A673 (cell line): ENCODE results near the gene TTC28. TPM values are rescaled to one million over a fixed set of nuclear protein-coding genes. Genes with fewer than 3 reads are reported as not detected.

Experiments
- BruUV-seq: library from RNA; stranded (reverse); fragments of 400-500 nt; replicated peaks from 2 replicates; lab custom pipeline; 2021; lab: Mats Ljungman, UMichigan
- CTCF ChIA-PET: fragments of 300-600 bp; sonication (Branson Sonifier 250); formaldehyde crosslinking; loops from one replicate; lab custom pipeline; 2022; ENCODE audit warnings: antibody characterized with exemption; lab: Charles Lee
- POLR2A ChIA-PET: fragments of 300-600 bp; sonication (Branson Sonifier 250); formaldehyde crosslinking; loops from one replicate; lab custom pipeline; 2022; ENCODE audit warnings: antibody characterized with exemption; ENCODE audit not compliant: low non-redundant PET; lab: Charles Lee
- DNase-seq: peaks from one replicate; pipeline ENCODE4 v3.0.0-alpha.2; 2015; ENCODE audit warnings: low spot score
- H3K27ac ChIP-seq: fragments of 200-600 bp; sonication (generic); 2 replicates; pipeline ENCODE4 v1.5.1; 2016; ENCODE audit warnings: mixed run types, low read depth, mild to moderate bottlenecking, mixed read lengths, antibody characterized with exemption, low read length; ENCODE audit not compliant: poor library complexity, severe bottlenecking
- H3K27me3 ChIP-seq: fragments of 200-600 bp; sonication (generic); replicated peaks from 2 replicates; pipeline ENCODE4 v1.6.1; 2017; ENCODE audit warnings: mixed run types, low read depth, mild to moderate bottlenecking, mixed read lengths, antibody characterized with exemption, low read length; ENCODE audit not compliant: insufficient read depth, poor library complexity
- H3K36me3 ChIP-seq: fragments of 200-600 bp; sonication (generic); 2 replicates; pipeline ENCODE4 v1.6.1; 2016; ENCODE audit warnings: mixed run types, mild to moderate bottlenecking, mixed read lengths, antibody characterized with exemption, low read length; ENCODE audit not compliant: insufficient read depth, poor library complexity, severe bottlenecking
- H3K4me1 ChIP-seq: fragments of 200-600 bp; sonication (generic); 2 replicates; pipeline ENCODE4 v1.6.1; 2017; ENCODE audit warnings: mixed run types, mild to moderate bottlenecking, mixed read lengths, antibody characterized with exemption, low read length; ENCODE audit not compliant: insufficient read depth, poor library complexity, severe bottlenecking
- H3K4me3 ChIP-seq: fragments of 200-600 bp; sonication (generic); 2 replicates; pipeline ENCODE4 v1.5.1; 2016; ENCODE audit warnings: low read depth, mixed run types, mild to moderate bottlenecking, mixed read lengths, low read length; ENCODE audit not compliant: poor library complexity, severe bottlenecking
- H3K9me3 ChIP-seq: fragments of 200-600 bp; sonication (generic); 2 replicates; pipeline ENCODE4 v1.6.1; 2016; ENCODE audit warnings: mixed run types, low read depth, mild to moderate bottlenecking, mixed read lengths, antibody characterized with exemption, low read length; ENCODE audit not compliant: poor library complexity, severe bottlenecking
- CTCF ChIP-seq: fragments of 300-800, 200-600 bp; sonication (generic); conservative IDR thresholded peaks from 2 replicates; pipeline ENCODE4 v1.5.1; 2017; ENCODE audit warnings: low read depth, mild to moderate bottlenecking, antibody characterized with exemption, low read length, moderate library complexity, mixed read lengths
- EZH2 ChIP-seq: fragments of 200-600 bp; sonication (generic); IDR thresholded peaks from 2 replicates; pipeline ENCODE4 v1.6.1; 2017; ENCODE audit warnings: borderline replicate concordance, low read depth, mild to moderate bottlenecking, mixed read lengths, antibody characterized with exemption, low read length; ENCODE audit not compliant: poor library complexity, severe bottlenecking
- intact Hi-C: fragments of 100-400 bp; cut with micrococcal nuclease; formaldehyde crosslinking; loops from one replicate; pipeline ENCODE4 v1.10.0; 2022; ENCODE audit not compliant: unreplicated experiment
- total RNA-seq: library from RNA; stranded (reverse); gene quantifications from 2 replicates; pipeline ENCODE4 v1.2.3, GENCODE V29; 2021

Gene TTC28
- total RNA-seq, 1 experiment from 2014 or later, result 48.7 TPM

DNA sequence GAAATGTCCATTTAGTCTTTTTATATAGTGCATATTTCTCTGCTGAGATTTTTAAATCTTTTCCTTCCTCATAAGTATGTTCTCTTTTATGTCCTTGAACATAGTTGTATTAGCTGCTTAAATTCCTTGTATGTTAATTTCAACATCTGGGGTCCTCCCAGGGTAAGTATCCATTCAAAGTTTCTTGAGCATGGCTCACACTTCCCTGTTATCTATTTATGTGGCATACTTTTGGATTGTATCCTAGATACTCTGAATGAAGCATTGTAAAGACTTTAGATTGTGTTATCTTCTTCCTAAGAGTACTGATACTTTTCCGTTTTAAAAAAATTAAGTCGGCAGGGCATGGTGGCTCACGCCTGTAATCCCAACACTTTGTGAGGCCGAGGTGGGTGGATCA, 732.2 kb downstream of the TTC28 start:
- no peak overlapping the region for H3K4me3 ChIP-seq
- H3K4me1 ChIP-seq, result peaks cover 6% of the 10 kb centered on the region
- POLR2A ChIA-PET, result no interaction called here
- BruUV-seq, result no TSS peak
- TF ChIP-seq EZH2 (no peak), CTCF (no peak)
- H3K36me3 ChIP-seq, result no peaks in the 10 kb centered on the region
- CTCF ChIA-PET, result no interaction called here
- H3K27ac ChIP-seq, result no peak overlapping the region
- intact Hi-C loops, result no loop called here
- no peak for DNase-seq
- no peaks in the 10 kb centered on the region for H3K9me3 ChIP-seq
- no peaks in the 10 kb centered on the region for H3K27me3 ChIP-seq

DNA sequence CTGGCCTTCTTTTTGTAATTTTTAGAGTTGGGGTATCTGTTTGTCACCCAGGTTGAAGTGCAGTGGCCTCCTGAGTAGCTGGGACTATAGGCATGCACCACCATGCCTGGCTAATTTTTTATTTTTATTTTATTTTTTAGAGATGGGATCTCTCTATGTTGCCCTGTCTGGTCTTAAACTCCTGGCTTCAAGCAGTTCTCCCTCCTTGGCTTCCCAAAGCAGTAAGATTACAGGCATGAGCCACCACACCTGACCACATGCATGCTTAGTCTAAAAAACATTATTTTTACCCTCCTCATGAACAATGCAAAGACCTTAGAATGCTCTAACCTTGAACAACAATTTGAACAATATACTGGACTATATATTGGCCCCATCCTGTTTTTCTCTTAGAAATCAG, 738.5 kb downstream of the TTC28 start:
- BruUV-seq, result no TSS peak
- no peak for DNase-seq
- CTCF ChIA-PET, result interaction anchor here (0.6 kb wide), 1 partner anchor 888 kb away, joined by 3 read pairs; no protein-coding TSS in a partner anchor
- TF ChIP-seq EZH2, result no peak
- TF ChIP-seq CTCF, result no peak
- Histone ChIP-seq H3K27me3 (no peaks in the 10 kb centered on the region), H3K4me3 (no peak overlapping the region), H3K36me3 (no peaks in the 10 kb centered on the region), H3K9me3 (no peaks in the 10 kb centered on the region), H3K27ac (no peak overlapping the region), H3K4me1 (no peaks in the 10 kb centered on the region)
- POLR2A ChIA-PET, result no interaction called here
- intact Hi-C loops, result no loop called here

DNA sequence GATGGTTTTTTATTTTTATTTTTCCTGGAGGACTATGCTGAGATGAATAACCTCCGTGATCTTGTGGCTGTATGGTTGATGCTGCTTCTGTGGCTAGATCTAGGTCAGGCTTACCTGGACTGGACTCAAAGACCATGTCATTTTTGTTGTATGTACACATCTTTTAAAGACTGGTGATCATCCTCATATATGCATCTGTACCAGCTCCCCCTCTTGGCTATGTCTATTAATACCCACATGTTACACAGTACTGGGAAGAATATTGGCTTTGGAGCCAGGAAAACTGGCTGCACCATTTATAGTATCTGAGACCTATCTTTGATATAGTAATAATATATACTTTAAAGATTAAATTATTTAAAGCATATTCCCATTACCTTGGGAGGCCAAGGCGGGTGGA, 742.2 kb downstream of the TTC28 start:
- no TSS peak for BruUV-seq
- intact Hi-C loops, result no loop called here

More for the DNA sequence above, 742.2 kb downstream of the TTC28 start:
- ChIA-PET POLR2A (interaction anchor here (0.6 kb wide), 1 partner anchor 1333 kb away, joined by 3 read pairs; no protein-coding TSS in a partner anchor), CTCF (no interaction called here)
- no peaks in the 10 kb centered on the region for H3K4me1 ChIP-seq
- no peak for DNase-seq
- H3K27ac ChIP-seq, result no peak overlapping the region
- H3K4me3 ChIP-seq, result no peak overlapping the region
- H3K27me3 ChIP-seq, result no peaks in the 10 kb centered on the region
- TF ChIP-seq EZH2 (no peak), CTCF (peak; percentile 47; the same call in 1 of the 2 replicates)
- H3K36me3 ChIP-seq, result no peaks in the 10 kb centered on the region
- no peaks in the 10 kb centered on the region for H3K9me3 ChIP-seq
